ENCODE data around the gene RAD51B. TPM values are rescaled to one million over a fixed set of nuclear protein-coding genes. Genes with fewer than 3 reads are reported as not detected.
A peak's percentile ranks its signal among the peaks of the same experiment; 100 is the strongest.

The RAD51B gene
- total RNA-seq, 4 donors from 2014 or later: 14.0 to 16.4 (median 14.8) TPM

- H3K9me3 ChIP-seq: no peaks in the 10 kb centered on the region
- DNase-seq: no peak
- no peaks in the 10 kb centered on the region for H3K36me3 ChIP-seq
- no peak overlapping the region for H3K4me3 ChIP-seq (replicated peaks in 1 of 3)
- TF ChIP-seq POLR2A (IDR thresholded peaks at IDR 0.05) (peak in 1 of 2 donors; percentile 69), CTCF (IDR thresholded peaks at IDR 0.05) (no peak)
- H3K27me3 ChIP-seq: no peaks in the 10 kb centered on the region
- intact Hi-C loops (cut with DNase I): no loop called here
- H3K27ac ChIP-seq: peak overlapping the region; percentile 90 to 95 (median 94)
- WGBS, 2 donors: 49 to 50% methylated on average over 2 of the region's 2 CpGs
- H3K4me1 ChIP-seq: peaks cover 76 to 92% of the 10 kb centered on the region in 2 donors
These were observed 746.5 kb downstream of the RAD51B start for GRCh38 chr14:68566075-68566474.

GRCh38 chr14:68568907-68569897, 749.6 kb downstream of the RAD51B start:
- TF ChIP-seq POLR2A (IDR thresholded peaks at IDR 0.05): no peak
- no peak for TF ChIP-seq CTCF (IDR thresholded peaks at IDR 0.05)

GRCh38 chr14:68569970-68570409, 750.4 kb downstream of the RAD51B start:
- DNase-seq: peak; percentile 84 to 86
- intact Hi-C loops (cut with DNase I): no loop called here
- Histone ChIP-seq H3K4me3 (replicated peaks in 1 of 3) (no peak overlapping the region), H3K27me3 (no peaks in the 10 kb centered on the region), H3K4me1 (peaks cover 43 to 70% of the 10 kb centered on the region in 2 donors), H3K9me3 (no peaks in the 10 kb centered on the region), H3K36me3 (no peaks in the 10 kb centered on the region), H3K27ac (peak overlapping the region; percentile 87 to 98 (median 95))
- no peak for TF ChIP-seq CTCF (IDR thresholded peaks at IDR 0.05)
- peak in 1 of 2 donors; percentile 90 for TF ChIP-seq POLR2A (IDR thresholded peaks at IDR 0.05)
- 40 to 41% methylated on average over 4 of the region's 4 CpGs for WGBS, 2 donors

More at GRCh38 chr14:68568907-68569897, 749.6 kb downstream of the RAD51B start:
- no peak for DNase-seq
- WGBS, 2 donors: 72% methylated on average over 12 to 13 of the region's 13 CpGs
- intact Hi-C loops (cut with DNase I): no loop called here
- H3K27me3 ChIP-seq: no peaks in the 10 kb centered on the region
- H3K27ac ChIP-seq: peak overlapping the region; percentile 87 to 98 (median 95)
- no peak overlapping the region for H3K4me3 ChIP-seq (replicated peaks in 1 of 3)
- no peaks in the 10 kb centered on the region for H3K9me3 ChIP-seq
- H3K36me3 ChIP-seq: no peaks in the 10 kb centered on the region
- peaks cover 51 to 70% of the 10 kb centered on the region in 2 donors for H3K4me1 ChIP-seq

GRCh38 chr14:68571114-68571591, 751.6 kb downstream of the RAD51B start:
- no peak for TF ChIP-seq CTCF (IDR thresholded peaks at IDR 0.05)
- TF ChIP-seq POLR2A (IDR thresholded peaks at IDR 0.05): no peak
- no peak for DNase-seq
- Histone ChIP-seq H3K36me3 (no peaks in the 10 kb centered on the region), H3K4me1 (peaks cover 33 to 69% of the 10 kb centered on the region in 2 donors), H3K4me3 (replicated peaks in 1 of 3) (no peak overlapping the region), H3K27ac (peak overlapping the region in 2 of 3 donors; percentile 87 to 98), H3K27me3 (no peaks in the 10 kb centered on the region), H3K9me3 (no peaks in the 10 kb centered on the region)
- WGBS, 2 donors: 95 to 96% methylated on average over 4 of the region's 4 CpGs
- intact Hi-C loops (cut with DNase I): no loop called here

Measured in thyroid gland (tissue), 4 donors.